NCI-H82 treated with DMSO at 0.1 percent for 48 hours (cell line): Measurements from ENCODE around the gene PHACTR1.

ENCODE experiments used
- DNase-seq: peaks from one replicate; lab custom pipeline; 2025; ENCODE audit not compliant: unreplicated experiment; lab: John Stamatoyannopoulos, UW

The PHACTR1 gene

DNA sequence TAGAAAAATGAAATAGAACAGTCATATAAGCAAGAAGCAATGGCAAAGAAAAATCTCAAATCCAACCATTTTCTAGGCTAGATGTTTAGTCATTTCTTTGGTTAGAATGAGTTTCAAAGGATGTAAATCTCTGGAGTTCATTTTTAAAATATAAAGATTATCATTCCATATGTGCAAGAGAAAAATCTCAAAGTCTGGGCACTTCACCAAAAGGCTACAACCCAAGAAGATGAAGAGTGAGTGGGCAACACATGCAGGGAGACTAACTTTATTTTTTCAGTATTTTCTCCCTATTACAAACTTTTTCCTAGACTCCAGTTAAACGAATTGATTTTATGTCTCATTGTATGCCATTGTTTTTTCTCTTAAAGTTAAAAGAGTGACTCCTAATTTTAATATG, 83.6 kb downstream of the PHACTR1 start:
- no peak for DNase-seq

DNA sequence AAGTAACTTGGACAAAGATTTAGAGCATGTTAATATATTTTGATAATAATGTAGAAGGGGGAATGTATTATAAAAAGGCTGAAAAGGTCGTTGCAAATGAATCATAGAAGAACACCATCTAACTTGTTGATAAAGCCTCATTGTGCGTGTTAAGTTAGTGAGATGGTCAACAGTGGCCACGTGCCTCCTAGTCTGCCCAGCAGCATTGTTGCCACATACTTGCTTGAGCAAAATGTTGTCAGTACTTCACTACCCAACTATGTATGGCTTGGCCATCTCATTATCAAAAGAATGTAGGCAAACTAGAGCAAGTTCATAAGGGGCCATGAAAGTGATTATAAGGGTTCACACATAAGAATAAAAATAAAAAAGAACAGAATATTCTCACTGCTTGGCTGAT, 84.6 kb downstream of the PHACTR1 start:
- no peak for DNase-seq

DNA sequence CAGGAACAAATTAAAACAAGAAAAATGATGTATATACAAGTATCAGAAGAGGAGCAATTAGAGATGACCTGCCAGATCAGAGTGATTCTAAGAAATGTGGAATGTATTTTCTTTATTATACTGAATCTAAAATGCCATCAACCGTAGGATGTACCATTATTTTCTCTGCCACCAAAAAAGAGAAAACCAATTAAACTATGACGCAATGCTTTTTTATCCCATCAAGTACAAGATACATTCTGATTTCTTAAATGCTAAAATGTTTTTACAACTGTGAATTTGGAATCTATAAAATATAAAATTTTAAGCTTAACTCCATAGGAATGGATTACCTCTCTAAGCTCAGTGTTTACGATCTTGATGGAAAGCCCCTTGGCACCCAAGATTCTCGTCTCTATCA, 85.9 kb downstream of the PHACTR1 start:
- no peak for DNase-seq

DNA sequence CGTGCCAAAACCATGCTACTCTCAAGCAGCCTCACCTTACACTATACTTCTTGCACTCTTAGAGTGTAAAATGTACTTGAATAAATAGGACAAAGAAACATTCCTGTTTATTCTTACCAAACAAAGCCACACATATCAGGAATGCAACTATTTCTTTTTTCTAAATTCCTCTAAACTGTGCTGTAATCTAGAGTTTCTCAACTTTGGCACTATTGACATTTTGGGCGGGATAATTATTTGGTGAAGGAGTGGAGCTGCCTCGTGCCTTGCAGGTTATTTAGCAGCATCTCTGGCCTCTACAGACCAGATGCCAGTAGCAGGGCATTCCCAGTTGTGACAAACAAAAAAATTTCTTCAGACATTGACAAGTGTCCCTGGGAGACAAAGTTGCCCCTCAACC, 86.9 kb downstream of the PHACTR1 start:
- no peak for DNase-seq

DNA sequence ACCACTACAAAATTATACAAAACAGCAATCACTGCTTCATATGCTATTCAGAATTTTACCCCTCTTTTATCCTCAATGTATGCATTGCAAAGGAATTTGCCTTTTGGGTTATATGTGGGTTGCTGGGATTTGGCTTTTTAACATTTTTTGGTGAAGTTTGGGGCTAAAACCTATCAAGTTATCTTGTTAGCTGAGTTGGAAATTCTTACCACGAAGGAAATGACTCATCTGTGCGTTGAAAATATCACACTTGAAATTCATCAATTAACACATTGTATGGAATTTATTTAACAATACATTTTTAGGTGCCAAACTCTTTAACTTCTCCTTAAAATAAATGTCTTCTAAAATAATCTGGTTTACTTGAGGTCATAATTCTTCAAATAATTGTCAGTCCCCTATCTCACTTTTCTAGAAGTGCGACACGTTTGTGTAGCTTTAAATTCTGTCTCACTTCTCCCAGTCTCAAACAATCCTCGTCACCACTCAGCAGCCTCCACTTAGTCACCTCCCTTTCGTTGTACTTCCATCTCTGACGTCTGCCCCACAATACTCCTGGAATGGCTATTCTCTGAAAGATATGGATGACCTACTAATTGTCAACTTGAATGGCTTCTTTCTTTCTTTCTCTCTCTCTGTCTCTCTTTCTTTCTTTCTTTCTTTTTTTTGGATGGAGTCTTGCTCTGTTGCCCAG, 88.5 kb downstream of the PHACTR1 start:
- DNase-seq, result no peak

DNA sequence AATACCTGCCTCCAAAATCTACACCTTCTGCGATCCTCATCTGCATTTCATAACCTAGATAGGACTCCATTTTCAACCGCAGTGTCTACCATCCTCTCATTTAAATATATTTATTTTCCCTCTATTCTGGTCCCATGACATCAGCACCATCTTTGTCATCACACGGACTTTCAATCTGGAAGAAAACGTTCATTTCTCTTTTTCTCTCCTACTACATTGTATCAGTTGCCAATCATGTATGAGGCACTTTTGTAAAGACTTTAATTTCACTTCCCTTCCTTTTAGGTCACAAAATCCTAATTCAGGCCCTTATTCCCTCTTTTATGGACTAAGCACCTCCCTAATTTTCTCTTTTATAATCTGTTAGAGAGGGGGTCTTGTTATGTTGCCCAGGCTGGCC, 89.6 kb downstream of the PHACTR1 start:
- DNase-seq, result no peak

DNA sequence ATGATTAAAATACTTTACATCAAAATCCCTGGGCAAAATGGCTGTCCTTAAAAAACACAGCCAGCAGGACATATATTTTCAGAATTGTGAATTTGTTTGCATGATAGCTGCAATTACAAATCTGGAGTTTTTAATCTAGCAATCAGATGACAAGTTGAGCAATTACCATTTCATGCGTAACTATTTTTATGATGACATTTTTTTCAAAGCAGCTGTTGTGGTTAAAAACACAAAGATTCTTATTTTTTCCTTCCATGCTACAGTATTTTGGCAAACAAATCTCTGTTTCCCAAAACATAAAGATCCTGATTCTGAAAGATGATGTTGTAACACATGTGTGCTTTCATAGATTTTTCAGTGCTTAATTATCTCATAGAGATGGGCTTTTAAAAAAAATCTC, 90.2 kb downstream of the PHACTR1 start:
- DNase-seq, result no peak

DNA sequence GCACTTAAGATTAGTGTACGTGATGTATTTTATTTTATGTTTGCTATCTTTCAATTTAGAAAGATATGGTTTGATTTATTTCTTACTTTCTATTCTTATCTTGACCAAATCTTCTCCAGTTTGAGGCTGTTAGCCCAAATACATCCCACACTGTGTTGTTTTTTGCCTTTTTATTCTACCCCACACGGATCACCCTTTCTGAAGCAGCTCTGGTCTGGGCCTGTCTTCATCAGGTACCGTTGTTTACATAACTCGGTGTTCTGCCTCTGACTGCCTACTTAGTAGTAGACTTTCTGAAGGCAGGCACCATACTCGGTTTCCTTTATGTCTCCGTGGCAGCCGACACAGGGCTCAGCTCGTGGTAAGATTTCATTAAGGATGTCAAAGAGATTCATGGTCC, 95.0 kb downstream of the PHACTR1 start:
- no peak for DNase-seq

DNA sequence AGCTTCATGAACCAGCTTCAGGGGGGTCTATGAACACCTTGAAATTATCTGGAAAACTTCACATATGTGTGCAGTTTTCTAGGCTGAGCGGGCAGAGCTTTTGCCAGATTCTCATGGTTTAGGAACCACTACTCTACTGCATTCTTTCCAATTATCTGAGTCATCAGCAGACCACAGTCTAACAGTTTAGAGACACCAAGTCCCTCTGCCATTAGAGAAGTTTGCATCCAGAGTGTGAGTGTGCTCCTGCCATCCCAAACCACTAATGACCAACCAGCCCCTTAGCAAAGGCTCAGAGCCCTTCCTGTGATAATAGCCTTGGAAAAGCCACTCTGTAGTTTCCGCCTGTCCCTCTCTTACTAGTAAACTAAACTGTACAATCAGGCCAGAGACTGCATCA, 96.8 kb downstream of the PHACTR1 start:
- DNase-seq, result no peak

DNA sequence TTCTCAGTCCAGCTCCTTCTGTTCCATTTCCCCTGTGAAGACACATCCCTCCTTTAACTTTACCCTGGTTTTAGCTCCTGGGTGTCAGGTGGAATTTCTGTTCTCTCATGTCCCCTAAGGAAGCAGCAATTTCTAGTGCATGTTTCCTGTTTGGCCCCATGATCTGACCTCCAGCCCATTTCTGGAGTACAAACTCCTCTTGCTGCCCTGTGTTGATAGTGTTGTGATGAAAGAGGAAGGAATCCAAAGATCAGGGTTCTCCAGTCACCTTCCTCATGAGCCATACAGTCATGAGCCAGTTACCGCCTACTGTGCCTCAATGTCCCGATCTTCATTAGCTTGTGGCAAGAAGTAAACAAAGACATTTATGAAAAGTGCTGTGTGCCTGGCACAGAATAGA, 97.4 kb downstream of the PHACTR1 start:
- no peak for DNase-seq

DNA sequence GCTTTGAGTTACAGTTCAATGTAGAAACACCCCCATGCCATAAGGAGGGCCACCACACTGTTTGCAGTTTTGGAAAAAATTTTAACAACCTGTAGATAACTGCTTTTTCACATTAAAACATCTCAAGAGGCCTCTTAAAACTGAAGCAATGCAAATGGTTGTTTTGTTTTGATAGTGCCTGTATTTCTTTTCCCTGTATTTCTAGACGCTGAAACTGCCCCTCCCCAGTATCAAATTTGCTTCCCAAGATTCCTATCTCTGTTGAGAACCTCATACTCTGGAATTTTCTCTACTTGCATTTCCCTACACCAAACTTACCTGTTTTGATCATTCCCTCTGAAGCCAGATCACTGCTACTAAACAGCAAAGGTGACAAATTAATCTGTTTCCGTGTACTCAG, 98.5 kb downstream of the PHACTR1 start:
- no peak for DNase-seq

DNA sequence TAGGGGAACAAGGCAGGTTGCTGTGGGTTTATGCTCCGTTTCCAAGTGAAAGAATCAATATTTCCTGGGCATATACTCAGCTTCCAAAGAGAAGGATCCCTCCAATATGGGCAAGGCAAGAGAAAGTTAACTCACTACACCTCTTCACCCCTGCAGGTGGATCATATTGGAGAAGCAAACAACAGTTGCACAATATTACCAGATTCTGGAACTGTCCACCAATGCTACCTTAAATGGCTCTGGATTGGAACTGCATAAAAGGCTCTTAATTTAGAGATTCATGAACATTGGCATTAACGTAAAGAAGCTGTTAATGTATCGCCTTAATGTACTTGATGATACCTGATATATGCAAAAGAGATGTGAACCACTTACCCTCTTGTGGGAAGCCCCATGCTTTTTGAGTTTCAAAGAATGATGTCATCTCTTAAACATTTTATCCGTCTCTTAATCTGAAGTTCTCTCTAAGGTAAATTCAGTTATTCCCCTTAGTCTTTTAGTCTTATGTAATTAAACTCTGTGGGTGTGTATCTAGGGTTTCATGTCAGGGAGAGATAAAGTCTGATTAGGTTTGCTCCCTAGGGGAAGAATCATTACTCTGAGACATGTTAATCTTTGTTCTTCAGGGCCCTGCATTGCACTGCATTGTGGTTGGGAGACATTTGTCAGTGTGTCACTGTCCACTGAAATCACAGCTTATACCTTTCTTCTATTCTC, 99.5 kb downstream of the PHACTR1 start:
- no peak for DNase-seq

DNA sequence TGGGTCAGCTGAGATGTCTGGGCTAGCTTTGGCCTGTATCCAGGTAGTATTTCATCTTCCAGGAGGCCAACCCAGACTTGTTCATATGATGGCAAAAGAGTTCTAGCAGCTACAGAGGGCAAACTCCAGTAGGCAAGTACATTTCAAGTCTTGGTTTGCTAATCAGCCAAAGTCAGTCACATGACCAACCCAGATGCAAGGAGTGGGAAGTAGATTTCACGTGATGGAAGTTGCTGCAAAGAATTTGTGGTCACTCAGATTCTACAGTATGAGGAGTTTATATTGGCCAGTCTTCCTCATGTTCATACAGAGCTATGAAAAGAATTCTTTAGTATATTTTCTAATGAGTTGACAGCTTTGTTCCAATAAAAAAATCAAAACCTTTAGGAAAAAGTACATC, 101.8 kb downstream of the PHACTR1 start:
- DNase-seq, result no peak

DNA sequence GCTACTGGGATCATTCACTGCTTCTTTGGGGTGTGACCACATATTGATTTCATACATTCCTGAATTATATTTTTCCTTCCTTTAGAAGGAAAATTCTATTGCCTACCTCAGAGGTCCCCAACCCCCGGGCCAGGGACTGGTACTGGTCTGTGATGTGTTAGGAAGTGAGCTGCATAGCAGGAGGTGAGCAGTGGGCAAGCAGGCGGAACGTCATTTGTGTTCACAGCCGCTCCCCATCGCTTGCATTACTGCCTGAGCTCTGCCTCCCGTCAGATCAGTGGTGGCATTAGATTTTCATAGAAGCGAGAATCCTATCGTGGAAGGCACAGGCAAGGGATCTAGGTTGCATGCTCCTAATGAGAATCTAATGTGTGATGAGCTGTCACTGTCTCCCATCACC, 107.3 kb downstream of the PHACTR1 start:
- DNase-seq, result no peak

DNA sequence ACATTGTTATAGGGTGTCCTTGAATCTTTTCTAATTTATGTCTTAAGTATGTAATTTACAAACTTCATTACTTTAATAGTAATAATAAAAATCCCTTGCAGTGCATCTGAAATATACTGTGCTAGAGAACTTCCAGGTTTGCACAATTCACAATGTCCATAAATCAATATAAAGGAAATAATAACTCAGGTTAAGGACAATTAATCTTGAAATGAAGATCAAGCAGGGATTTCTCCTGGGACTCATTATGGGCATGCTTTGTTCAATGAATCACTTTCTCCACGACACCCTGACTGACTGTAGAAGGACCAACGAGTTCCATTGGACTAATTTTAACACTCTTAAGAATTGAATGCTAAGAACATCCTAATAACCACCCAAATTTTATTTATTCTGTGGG, 110.0 kb downstream of the PHACTR1 start:
- no peak for DNase-seq

DNA sequence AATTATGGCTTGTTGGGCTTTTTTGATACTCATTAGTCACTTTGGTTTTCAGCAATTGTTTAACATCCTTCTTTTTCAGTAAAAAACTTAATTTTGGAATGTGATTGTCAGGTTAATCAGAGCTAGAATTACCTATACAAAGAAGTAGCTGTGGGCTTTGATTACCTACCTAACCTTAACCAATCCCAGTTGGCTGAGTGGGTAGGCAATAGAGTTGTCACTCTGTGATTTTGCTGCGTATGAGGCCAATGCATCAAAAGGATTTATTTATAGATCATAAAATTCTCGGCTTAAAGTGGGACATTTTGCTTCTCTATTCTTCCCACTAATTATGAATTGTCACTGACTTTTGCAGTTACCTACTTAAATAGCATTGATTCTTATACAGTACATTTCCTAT, 111.4 kb downstream of the PHACTR1 start:
- no peak for DNase-seq

DNA sequence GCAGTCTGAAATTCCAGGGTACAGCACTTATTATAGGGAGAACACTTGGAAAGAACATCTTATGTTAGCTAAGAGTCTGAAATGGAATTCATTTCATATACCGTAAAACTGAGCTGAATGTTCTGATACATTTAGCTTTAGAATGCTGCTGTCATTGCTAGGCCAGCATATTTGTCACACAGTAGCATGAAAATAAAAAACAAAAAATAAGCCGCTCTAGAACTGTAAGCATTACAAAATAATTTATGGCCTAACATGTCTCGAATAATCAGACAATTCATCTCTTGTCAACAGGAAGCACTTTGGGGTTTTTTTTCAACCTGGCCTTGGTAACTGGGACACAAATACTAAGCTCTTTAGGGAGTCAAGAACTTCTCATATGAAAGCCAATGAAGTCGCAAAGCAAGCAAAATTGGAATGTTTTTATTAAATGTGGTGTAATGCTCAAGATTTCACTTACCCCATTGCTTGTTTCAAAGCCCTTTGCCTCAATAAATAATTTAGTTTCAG, 115.7 kb downstream of the PHACTR1 start:
- DNase-seq, result no peak

DNA sequence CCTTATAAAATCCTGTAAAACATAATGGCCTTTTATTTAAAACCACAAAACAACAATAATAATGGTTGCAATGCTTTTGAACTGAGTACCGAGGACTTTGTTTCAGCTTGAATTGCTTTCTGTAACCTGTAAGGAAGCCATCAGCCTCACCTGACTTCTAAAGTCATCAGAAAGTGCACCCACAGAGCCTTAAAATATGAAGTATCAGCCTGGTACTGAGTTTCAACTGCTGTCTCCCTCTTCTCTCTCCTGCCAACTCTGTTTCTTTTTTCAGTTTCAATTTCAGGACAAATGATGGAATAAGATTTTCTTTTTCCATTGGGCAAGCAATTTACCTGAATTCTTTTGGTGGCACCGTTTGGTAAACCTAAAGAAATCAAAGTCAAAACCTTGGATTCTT, 119.4 kb downstream of the PHACTR1 start:
- no peak for DNase-seq

DNA sequence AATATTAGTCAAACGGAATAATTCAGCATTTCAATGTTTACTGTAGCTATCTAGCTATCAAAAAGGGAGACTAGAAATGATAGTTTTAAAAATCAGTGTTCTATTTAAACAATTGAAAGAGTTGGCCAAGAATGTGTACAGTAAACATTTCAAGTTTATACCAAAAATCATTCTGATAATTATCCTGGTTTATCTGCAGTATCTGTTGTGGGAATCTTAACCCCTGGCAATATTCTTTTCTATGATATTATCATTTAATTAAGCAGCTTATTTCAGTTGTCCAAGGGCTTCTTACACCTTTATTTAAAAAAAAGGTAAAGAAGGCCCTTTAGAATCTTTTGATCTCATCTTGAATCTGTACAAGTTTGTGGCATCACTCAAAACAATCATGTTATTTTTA, 125.1 kb downstream of the PHACTR1 start:
- DNase-seq, result no peak

DNA sequence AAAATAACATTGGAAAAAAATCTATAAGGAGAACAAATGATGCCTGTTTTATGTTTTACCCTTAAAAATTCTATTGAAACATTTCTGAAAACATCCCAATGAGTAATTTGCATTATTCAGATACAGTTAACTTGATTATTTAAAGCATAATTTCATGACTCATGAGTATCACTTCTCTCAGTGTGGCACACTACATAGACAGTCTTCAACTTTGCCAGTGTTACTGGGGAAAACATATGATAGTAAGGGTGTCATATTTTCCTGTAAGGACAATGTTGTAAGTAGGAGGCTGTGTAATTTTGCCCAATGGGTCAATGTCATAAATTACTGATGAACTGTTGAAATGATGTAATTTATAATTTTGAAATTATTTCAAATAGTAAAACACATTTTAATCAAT, 125.5 kb downstream of the PHACTR1 start:
- DNase-seq, result no peak

DNA sequence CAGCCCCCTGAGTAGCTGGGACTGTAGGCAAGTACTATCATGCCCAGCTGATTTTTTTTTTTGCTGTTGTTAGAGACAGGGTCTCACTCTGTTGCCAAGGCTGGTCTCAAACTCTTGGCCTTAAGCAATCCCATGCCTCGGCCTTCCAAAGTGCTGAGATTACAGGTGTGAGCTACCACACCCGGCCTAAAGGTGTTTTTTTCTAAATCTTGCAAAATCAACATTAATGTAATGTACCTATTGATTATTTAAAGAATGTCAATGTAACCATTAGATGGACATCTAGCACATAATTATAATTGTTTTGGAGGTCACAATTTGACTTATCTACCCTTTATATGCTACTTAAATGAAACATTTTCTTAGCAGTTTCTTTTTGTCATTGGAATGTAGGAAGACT, 126.1 kb downstream of the PHACTR1 start:
- DNase-seq, result no peak

DNA sequence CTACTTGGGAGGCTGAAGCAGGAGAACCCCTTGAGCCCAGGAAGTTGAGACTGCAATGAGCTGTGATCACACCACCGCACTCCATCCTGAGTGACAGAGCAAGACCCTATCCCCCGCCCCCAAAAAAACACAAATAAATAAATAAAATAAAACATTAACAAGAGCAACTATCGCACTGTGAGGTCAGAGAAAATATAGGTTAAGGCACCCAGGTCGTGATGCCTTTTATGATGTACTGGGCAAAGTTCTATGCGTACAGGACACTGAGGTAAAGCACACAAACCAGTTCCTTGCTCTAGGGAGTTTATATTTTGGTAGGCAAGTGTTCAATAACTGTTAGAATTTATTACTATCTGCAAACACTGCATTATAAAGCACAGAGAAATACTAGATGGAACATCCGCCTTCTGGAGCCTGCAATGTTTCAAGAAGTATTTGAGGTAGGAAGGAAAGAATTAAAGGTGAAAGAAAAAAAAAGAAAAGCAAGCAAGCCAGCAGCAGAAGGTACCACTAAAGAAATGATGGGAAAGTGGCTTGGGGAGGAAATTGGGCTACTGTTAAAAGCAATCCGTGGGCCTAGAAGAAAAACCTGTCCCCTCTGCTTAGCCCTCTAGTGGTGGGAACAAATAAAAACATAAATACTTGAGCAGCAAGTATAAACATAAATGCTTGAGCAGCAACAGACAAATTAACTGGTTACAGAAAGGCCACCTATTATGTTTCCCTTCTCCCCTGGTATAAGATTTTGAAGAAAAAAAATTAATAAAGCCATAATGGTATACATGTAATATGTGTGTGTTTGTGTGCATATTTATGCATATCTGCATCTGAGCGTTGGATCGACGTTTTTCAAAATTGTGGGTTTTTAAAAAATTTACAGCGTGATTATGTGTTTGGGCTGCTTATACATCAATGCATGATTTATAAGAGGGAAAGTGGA, 128.0 kb downstream of the PHACTR1 start:
- peak; percentile 12 for DNase-seq
